Uterus (tissue), 2 donors: ENCODE results near the gene THSD4.

Source experiments
- CTCF ChIP-seq, 4 experiments: fragments of 200-600 bp in 2 of 4; fragments of 450-650 bp in 2 of 4; sonication (generic) in 2 of 4; IDR thresholded peaks; one replicate each; pipeline ENCODE4 v1.5.1; 2016 to 2019; ENCODE audit warnings: antibody characterized with exemption in 4 of 4, mild to moderate bottlenecking in 2 of 4, moderate library complexity in 1 of 4
- POLR2A ChIP-seq, 2 donors: fragments of 450-650 bp; IDR thresholded peaks; one replicate each; pipeline ENCODE4 v1.6.1; 2016; ENCODE audit warnings: antibody characterized with exemption in 2 of 2, mild to moderate bottlenecking in 1 of 2, moderate library complexity in 1 of 2

- TF ChIP-seq CTCF (IDR thresholded peaks at IDR 0.05) (no peak), POLR2A (IDR thresholded peaks at IDR 0.05) (no peak)
These were observed 709.9 kb downstream of the THSD4 start for GRCh38 chr15:71825021-71825730.
